DMS153 (cell line): ENCODE results near the gene ATAD3B.
"Not testable (repeated sequence)": the region's sequence is repeated elsewhere in the genome, so short reads cannot be mapped to it uniquely, and the experiment has no call there.

ENCODE experiments used
- DNase-seq: peaks from one replicate; lab custom pipeline; 2025; lab: John Stamatoyannopoulos, UW

ATAD3B gene

GRCh38 chr1:1432951-1433803 lies 38.4 kb upstream of the ATAD3B start:
- peak; percentile 96 for DNase-seq

GRCh38 chr1:1433804-1434130 lies 37.8 kb upstream of the ATAD3B start:
- peak; percentile 44 for DNase-seq

- DNase-seq, result peak; percentile 64
Observed at GRCh38 chr1:1434131-1434823, 37.3 kb upstream of the ATAD3B start.

- no peak for DNase-seq
Observed at GRCh38 chr1:1434824-1435105, 36.8 kb upstream of the ATAD3B start.

- peak; percentile 59 for DNase-seq
Observed at GRCh38 chr1:1435106-1435903, 36.3 kb upstream of the ATAD3B start, which contains the start of gene VWA1. Gene VWA1, plus strand, starts transcription at chr1:1435690. Its CDS starts 59 bp downstream, at chr1:1435749.

GRCh38 chr1:1435911-1436629 lies 35.5 kb upstream of the ATAD3B start:
- no peak for DNase-seq

GRCh38 chr1:1436630-1437032 lies 34.9 kb upstream of the ATAD3B start:
- no peak for DNase-seq

- DNase-seq, result peak; percentile 37
Observed at GRCh38 chr1:1437033-1437903, 34.3 kb upstream of the ATAD3B start.

- no peak for DNase-seq
Observed at GRCh38 chr1:1437904-1438376, 33.6 kb upstream of the ATAD3B start.

GRCh38 chr1:1438531-1439381 lies 32.8 kb upstream of the ATAD3B start:
- DNase-seq, result no peak

- no peak for DNase-seq
Observed at GRCh38 chr1:1439546-1440261, 31.9 kb upstream of the ATAD3B start.

- no peak for DNase-seq
Observed at GRCh38 chr1:1440262-1441001, 31.1 kb upstream of the ATAD3B start.

GRCh38 chr1:1441002-1441888 lies 30.3 kb upstream of the ATAD3B start:
- DNase-seq, result no peak

- no peak for DNase-seq
Observed at GRCh38 chr1:1442069-1442770, 29.3 kb upstream of the ATAD3B start.

GRCh38 chr1:1446631-1447030 lies 24.9 kb upstream of the ATAD3B start:
- not testable (repeated sequence) for DNase-seq

GRCh38 chr1:1449099-1449739 lies 22.3 kb upstream of the ATAD3B start, which contains the start of gene ATAD3C:
Gene ATAD3C, plus strand, starts transcription at chr1:1449689. Its CDS starts 995 bp downstream, at chr1:1450684.
- DNase-seq, result no peak
